ENCODE results near the gene ZBTB9. TPM values are rescaled to one million over a fixed set of nuclear protein-coding genes. Genes with fewer than 3 reads are reported as not detected.

Gene ZBTB9
- total RNA-seq, 2 donors from 2014 or later = 1.8 to 5.3 TPM

DNA sequence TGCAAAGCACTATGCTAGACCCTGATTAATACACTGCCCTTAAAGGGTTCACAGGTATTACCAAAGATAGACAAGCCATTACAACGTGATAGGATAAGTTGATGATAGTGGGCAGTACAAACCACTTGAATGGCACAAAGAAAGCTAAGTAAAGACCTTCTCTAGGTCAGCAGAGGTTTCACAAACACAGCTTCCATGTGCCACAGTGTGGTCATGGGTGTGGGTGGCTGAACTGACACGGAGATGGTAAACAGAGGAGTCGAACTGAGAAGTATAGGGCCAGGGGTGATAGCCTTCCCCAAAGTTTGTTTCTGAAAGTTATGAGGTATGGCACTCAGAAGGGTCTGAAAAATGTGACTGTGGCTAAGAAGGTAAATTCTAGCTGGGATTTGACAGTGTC, 4.3 kb downstream of the ZBTB9 start:
- intact Hi-C loops (cut with DNase I) = no loop called here
- no peaks in the 10 kb centered on the region for H3K27me3 ChIP-seq
- H3K4me3 ChIP-seq = no peak overlapping the region
- DNase-seq = no peak
- no peak for ATAC-seq
- no peaks in the 10 kb centered on the region for H3K9me3 ChIP-seq
- H3K4me1 ChIP-seq = peaks cover 9% of the 10 kb centered on the region
- 52 to 55% methylated on average over 3 of the region's 3 CpGs for WGBS, 2 donors
- no peak overlapping the region for H3K27ac ChIP-seq
- TF ChIP-seq, protein P1, sequence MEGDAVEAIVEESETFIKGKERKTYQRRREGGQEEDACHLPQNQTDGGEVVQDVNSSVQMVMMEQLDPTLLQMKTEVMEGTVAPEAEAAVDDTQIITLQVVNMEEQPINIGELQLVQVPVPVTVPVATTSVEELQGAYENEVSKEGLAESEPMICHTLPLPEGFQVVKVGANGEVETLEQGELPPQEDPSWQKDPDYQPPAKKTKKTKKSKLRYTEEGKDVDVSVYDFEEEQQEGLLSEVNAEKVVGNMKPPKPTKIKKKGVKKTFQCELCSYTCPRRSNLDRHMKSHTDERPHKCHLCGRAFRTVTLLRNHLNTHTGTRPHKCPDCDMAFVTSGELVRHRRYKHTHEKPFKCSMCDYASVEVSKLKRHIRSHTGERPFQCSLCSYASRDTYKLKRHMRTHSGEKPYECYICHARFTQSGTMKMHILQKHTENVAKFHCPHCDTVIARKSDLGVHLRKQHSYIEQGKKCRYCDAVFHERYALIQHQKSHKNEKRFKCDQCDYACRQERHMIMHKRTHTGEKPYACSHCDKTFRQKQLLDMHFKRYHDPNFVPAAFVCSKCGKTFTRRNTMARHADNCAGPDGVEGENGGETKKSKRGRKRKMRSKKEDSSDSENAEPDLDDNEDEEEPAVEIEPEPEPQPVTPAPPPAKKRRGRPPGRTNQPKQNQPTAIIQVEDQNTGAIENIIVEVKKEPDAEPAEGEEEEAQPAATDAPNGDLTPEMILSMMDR (IDR thresholded peaks at IDR 0.05) = no peak
- no peak for TF ChIP-seq POLR2A (IDR thresholded peaks at IDR 0.05)
- H3K36me3 ChIP-seq (replicated peaks in 1 of 2; ENCODE audit: insufficient read depth in 1 of 2, low read depth in 2 of 2) = no peaks in the 10 kb centered on the region

DNA sequence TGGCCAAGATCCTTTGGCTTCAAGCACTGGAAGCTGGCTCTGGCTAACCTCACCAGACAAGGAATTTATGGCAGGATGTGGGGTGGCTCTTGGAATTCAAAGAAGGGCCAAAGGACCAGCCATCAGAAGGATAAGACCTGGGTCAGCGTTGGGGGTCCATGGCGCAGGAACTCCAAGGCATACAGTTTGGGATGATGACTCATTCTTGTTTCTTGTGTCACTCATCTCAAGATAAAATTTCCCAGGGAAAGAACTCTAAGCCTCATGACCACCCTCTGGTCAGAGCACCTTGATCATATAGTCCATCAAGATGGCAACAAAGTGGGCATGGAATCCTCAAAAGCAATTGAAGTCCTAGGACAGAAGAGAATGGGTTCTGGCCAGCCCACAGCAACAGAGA, 4.8 kb downstream of the ZBTB9 start:
- Histone ChIP-seq H3K27ac (no peak overlapping the region), H3K4me3 (no peak overlapping the region), H3K27me3 (no peaks in the 10 kb centered on the region), H3K36me3 (replicated peaks in 1 of 2; ENCODE audit: insufficient read depth in 1 of 2, low read depth in 2 of 2) (no peaks in the 10 kb centered on the region), H3K9me3 (no peaks in the 10 kb centered on the region), H3K4me1 (peaks cover 8% of the 10 kb centered on the region)
- TF ChIP-seq, protein P1 (IDR thresholded peaks at IDR 0.05) = no peak
- TF ChIP-seq POLR2A (IDR thresholded peaks at IDR 0.05) = no peak
- DNase-seq (no peak), ATAC-seq (no peak)
- 92 to 100% methylated on average over 2 of the region's 2 CpGs for WGBS, 2 donors
- intact Hi-C loops (cut with DNase I) = no loop called here

DNA sequence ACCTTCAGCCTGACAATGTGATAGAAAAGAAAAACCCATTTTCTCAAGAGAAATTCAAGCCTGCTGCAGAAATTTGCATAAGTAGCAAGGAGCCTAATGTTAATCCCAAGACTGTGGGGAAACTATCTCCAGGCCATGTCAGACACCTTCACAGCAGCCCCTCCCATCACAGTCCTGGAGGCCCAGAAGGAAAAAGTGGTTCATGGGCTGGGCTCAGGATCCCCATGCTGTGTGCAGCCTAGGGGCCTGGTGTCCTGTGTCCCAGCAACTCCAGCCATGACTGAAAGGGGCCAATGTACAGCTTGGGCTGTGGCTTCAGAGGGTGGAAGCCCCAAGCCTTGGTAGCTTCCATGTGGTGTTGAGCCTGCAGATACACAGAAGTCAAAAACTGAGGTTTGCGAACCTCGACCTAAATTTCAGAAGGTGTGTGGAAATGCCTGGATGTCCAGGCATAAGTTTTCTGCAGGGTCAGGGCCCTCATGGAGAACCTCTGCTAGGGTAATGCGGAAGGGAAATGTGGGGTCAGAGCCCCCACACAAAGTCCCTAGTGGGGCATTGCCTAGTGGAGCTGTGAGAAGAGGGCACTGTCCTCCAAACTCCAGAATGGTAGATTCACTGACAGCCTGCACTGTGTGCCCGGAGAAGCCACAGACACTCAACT, 11.8 kb downstream of the ZBTB9 start:
- Histone ChIP-seq H3K9me3 (no peaks in the 10 kb centered on the region), H3K27ac (no peak overlapping the region), H3K27me3 (no peaks in the 10 kb centered on the region), H3K4me3 (no peak overlapping the region), H3K4me1 (no peaks in the 10 kb centered on the region), H3K36me3 (replicated peaks in 1 of 2; ENCODE audit: insufficient read depth in 1 of 2, low read depth in 2 of 2) (no peaks in the 10 kb centered on the region)
- ATAC-seq (no peak), DNase-seq (no peak)
- 73 to 100% methylated on average over 1 to 4 of the region's 4 CpGs for WGBS, 2 donors
- intact Hi-C loops (cut with DNase I) = no loop called here
- TF ChIP-seq POLR2A (IDR thresholded peaks at IDR 0.05) = no peak
- TF ChIP-seq, protein P1 (IDR thresholded peaks at IDR 0.05) = no peak

DNA sequence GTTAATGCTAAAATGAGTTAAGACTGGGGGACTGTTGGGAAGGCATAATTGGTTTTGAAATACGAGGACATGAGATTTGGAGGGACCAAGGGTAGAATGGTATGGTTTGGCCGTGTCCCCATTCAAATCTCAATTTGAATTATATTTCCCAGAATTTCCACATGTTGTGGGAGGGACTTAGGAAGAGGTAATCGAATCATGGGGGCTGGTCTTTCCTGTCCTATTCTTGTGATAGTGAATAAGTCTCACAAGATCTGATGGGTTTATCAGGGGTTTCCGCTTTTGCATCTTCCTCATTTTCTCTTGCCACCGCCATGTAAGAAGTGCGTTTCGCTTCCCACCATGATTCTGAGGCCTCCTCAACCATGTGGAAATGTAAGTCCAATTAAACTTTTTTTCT, 12.7 kb downstream of the ZBTB9 start:
- intact Hi-C loops (cut with DNase I) = no loop called here
- H3K36me3 ChIP-seq (replicated peaks in 1 of 2; ENCODE audit: insufficient read depth in 1 of 2, low read depth in 2 of 2) = no peaks in the 10 kb centered on the region
- no peaks in the 10 kb centered on the region for H3K9me3 ChIP-seq
- no peaks in the 10 kb centered on the region for H3K27me3 ChIP-seq
- no peak overlapping the region for H3K4me3 ChIP-seq
- TF ChIP-seq, protein P1 (IDR thresholded peaks at IDR 0.05) = no peak
- TF ChIP-seq POLR2A (IDR thresholded peaks at IDR 0.05) = no peak
- H3K4me1 ChIP-seq = no peaks in the 10 kb centered on the region
- DNase-seq (no peak), ATAC-seq (no peak)
- WGBS, 2 donors = 60 to 67% methylated on average over 7 of the region's 7 CpGs
- no peak overlapping the region for H3K27ac ChIP-seq

DNA sequence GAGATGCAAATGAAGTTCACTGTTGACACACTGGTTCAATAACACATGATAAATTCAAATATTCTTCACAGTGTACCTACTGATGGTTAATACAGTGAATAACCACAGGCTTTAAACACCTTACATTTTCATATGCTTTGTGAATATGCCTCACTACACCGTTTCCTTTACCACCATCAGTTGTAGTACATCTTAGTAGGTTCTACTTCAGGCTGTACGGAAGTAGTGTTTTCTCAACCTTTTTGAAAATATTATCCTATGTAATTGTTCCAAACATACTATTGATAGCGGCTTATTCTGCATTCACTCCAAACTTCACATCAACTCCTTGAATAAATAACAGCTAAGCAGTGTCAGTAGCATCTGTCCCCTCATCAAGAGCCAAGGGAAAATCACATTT, 15.3 kb downstream of the ZBTB9 start:
- TF ChIP-seq, protein P1 (IDR thresholded peaks at IDR 0.05) = no peak
- TF ChIP-seq POLR2A (IDR thresholded peaks at IDR 0.05) = no peak
- ATAC-seq (no peak), DNase-seq (no peak)
- no peaks in the 10 kb centered on the region for H3K36me3 ChIP-seq (replicated peaks in 1 of 2; ENCODE audit: insufficient read depth in 1 of 2, low read depth in 2 of 2)
- no peaks in the 10 kb centered on the region for H3K9me3 ChIP-seq
- H3K4me1 ChIP-seq = no peaks in the 10 kb centered on the region
- no peak overlapping the region for H3K27ac ChIP-seq
- no peak overlapping the region for H3K4me3 ChIP-seq
- WGBS, 2 donors = 69 to 84% methylated on average over 3 of the region's 3 CpGs
- intact Hi-C loops (cut with DNase I) = no loop called here
- no peaks in the 10 kb centered on the region for H3K27me3 ChIP-seq
